GM19455 (cell line): Measurements from ENCODE around the gene TCAP.

Experiments
- ATAC-seq: cut with Tn5 transposase; IDR thresholded peaks from one replicate; pipeline ENCODE4 v1.9.1; 2021; ENCODE audit not compliant: unreplicated experiment

TCAP gene

DNA sequence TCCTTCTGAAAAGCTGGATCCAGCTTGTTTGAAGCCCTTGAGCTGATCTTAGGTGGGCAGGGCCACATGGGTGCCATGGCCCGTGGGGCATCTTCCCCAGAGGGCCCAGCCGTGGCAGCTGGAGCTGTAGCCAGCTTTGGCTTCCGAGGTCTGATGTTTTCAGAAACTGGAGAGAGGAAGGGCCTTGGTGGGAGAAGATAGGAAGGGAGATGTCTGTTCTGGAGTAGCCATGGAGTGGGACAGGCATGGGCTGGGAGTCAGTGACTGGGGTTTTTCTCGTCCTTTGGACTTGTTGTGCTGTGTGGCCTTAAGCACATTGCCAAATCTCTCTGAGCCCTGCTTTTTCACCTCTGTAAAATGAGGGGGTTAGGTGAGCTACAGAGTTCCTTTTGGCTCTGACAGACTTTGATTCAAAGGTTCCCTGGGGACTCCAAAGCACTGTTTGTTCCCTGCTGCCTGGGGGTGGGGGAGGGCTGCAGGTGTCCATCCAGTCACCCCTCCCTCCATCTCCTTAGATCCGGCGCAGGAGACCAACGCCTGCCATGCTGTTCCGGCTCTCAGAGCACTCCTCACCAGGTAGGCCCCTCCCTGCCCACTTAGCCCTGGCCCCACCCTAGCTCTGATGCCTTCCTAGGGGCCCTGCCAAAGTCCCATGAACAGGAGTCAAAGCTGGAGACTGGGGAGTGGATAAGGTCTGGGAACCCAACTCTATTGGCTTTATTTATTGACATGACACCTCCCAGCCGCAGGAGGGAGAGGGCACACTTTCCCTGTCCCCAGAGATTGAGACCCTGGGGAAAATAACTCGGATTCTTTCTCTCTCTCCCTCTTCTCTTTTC lies 36.3 kb upstream of the TCAP start:
- ATAC-seq = no peak

DNA sequence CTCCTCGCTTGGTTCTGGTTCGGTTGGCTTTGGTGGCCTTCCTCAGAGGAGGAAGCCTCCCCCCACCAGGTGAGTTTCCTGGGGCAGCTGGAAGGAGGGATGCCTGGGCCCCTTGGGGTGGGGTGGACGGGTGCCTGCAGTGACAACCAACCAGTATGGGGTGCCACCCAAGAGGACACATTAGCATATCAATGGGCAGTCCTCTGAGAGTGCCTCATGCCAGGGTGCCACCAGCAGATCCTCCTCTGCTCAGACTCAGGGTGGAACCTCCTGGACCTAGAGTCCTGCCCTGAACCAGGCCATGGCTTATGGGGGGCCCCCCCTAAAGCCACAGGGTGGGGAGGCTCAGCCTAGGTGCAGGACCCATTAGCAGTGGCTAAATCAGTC lies 35.7 kb upstream of the TCAP start:
- no peak for ATAC-seq

GRCh38 chr17:39629898-39630297 lies 35.3 kb upstream of the TCAP start:
- ATAC-seq = no peak

DNA sequence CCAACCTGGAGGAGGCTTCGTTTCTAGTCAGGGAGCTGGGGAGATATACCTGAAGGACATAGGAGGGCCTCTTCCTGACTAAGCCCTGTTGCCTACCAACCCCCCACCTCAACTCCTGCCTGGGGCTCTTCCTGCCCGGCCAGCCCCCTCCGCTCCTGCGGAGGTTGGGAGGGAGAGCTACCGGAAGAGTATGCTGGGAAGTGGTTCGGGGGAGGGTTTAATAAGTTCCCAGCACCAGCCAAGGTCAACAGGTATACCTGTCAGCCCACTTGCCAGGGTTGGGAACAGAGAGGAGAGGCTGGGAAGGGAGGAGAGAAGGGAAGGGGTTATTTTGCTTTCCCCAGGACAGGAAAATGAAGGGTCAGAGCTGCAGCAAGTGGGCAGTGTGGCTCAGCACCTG lies 33.7 kb upstream of the TCAP start:
- ATAC-seq = no peak

GRCh38 chr17:39632153-39632941 lies 32.8 kb upstream of the TCAP start:
- no peak for ATAC-seq

- no peak for ATAC-seq
Measured at GRCh38 chr17:39633570-39634183, 31.5 kb upstream of the TCAP start.

DNA sequence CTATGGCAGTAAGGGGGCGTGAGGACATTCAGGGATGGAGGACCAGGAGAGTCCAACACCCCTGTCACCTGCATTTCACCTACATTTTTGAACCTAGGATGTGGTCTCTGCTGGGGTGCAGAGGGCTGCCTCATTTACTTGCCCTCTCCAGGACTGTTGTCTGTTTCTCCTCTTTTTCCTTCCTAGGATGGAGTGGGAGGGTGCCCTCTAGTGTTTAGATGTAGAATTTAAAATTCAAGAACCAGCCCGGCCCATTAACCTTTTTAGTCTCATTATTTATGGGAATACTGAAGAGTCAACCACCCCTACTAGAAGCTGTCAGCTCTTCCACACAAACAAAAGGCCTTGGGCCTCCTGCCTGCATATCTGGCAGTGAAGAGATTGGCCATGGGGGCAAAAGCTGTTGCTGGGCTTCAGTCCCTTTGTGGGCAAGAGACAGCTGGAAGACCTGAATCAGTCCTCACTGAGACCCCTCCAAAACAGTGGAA lies 30.7 kb upstream of the TCAP start:
- no peak for ATAC-seq

GRCh38 chr17:39635614-39636176 lies 29.5 kb upstream of the TCAP start:
- no peak for ATAC-seq

GRCh38 chr17:39636587-39636926 lies 28.6 kb upstream of the TCAP start:
- peak; percentile 14 for ATAC-seq

DNA sequence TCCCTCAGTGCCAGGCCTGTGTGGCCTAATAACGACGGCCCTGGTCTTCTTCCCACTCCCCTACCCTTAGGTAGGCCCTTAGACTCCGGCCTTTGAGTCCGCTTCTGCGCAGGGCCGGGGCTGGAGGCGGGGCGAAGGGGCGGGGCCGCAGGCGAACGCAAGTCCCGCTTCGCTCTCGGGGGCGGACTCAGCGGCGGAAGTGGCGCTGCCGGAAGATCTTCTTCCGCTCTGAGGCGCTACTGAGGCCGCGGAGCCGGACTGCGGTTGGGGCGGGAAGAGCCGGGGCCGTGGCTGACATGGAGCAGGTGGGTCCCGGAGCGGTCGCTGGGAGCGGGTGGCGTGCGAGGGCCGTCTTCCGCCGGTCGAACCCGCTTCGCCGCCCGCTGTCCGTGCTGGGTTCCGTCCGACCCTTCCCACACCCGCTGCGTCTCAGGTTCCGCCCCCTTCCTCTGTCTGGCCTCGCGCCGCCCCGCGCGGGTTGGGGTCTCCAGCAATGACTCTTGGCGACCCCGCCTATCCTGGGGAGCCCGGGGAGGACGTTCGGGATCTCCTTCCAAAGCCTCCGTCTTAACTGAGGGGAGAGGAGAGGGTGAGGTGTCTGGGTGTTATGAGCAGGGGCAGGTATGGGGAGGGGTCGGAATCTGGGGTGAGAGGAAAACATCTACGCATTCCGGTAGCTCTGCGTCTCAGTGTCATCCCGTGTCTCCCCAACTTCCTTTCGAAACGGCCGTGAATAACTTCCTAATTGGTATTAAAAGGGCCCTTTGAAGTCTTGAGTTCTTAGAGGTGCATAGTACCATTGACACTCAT lies 28.0 kb upstream of the TCAP start, which contains the start of gene STARD3:
STARD3 (plus strand) TSS at position 218 of the 810 bp plus-strand sequence. CDS start 16,388 bp downstream, outside the sequence.
- ATAC-seq = peak; percentile 79

- no peak for ATAC-seq
Measured at GRCh38 chr17:39638317-39638716, 26.8 kb upstream of the TCAP start.

- no peak for ATAC-seq
Measured at GRCh38 chr17:39639043-39639442, 26.1 kb upstream of the TCAP start.

DNA sequence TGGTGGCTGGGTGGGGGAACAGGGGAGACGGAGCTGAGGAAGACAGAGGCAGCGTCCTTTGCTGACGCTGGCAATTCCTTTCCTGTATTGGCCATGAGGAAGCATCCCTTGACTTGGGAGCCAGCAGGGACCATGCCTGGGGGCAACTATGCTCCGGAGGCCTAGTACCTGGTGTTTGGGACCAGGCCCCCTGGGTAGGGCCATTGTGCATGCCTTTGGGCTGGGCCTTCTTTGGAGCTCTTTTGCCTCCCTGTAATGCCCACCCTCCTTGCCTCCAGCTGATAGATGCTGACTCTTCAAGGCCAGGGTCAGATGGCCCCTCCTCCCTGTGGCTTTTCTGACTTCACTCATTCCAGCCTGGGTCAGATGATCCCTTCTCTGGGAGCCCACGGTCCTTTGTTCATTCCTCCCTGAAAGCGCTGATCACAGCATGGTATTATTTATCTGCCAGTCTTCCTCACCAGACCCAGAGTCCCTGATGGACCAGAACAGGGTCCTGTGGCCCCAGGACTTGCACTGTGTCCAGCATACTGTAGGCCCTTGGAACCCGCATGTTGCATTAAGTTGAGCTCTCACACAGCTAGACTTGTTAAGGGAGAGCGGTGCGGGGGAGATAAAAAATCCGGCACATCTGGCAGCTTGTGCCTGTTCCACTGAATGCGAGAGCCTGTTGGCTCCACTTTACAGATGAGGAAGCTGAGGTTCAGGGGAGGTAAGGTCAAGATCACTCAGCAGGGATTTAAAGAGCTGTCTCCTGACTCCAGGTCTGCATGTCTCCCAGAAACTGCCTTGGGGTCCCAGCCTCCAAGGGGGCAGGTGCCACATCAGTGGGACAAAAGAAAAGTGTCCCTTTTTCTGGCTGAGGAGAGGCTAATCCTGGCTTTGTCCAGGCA lies 25.3 kb upstream of the TCAP start:
- ATAC-seq = no peak

- ATAC-seq = no peak
Measured at GRCh38 chr17:39640591-39641031, 24.5 kb upstream of the TCAP start.

DNA sequence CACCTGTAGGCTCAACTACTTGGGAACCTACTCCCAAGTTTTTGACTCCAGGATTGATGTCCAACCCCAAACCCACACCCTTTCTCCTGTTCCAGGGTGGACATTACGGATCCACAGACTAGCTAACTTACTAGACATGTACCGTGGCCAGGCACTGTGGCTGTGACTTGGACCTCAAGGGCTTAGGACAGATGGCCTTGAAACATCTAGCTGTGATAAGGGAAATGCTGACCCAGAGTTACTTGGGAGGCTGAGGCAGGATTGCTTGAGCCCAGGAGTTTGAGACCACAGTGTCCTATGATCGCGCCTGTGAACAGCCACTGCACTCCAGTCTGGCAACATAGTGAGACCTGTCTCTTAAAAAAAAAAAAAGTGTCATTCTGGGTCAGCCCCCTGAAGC lies 24.1 kb upstream of the TCAP start:
- ATAC-seq = no peak

DNA sequence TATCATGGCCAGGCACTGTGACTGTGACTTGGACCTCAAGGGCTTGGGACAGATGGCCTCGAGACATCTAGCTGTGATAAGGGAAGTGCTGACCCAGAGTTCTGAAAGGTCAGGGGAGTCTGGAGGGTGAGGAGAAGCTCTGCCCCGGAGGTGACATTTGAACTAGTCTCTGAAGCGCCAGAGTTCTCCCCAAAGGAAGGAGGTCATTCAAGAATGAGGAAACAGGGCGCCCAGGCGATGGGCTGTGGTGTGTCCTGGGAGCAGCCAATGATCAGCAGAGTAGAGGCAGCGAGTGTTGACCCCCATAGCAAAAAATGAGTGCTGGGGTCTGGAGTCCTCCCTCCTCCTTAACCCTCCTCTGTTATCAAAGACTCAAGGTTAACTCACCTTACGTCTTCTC lies 23.3 kb upstream of the TCAP start:
- no peak for ATAC-seq

GRCh38 chr17:39642291-39643074 lies 22.7 kb upstream of the TCAP start:
- no peak for ATAC-seq

- no peak for ATAC-seq
Measured at GRCh38 chr17:39643271-39643670, 21.9 kb upstream of the TCAP start.

GRCh38 chr17:39647256-39647655 lies 17.9 kb upstream of the TCAP start:
- no peak for ATAC-seq
